Vagina (tissue), 2 donors: ENCODE data around the gene MYH7B. TPM values are rescaled to one million over a fixed set of nuclear protein-coding genes. Genes with fewer than 3 reads are reported as not detected.

ENCODE experiments used
- DNase-seq, 2 donors: peaks; one replicate each; pipeline ENCODE4 v3.0.0-alpha.2; 2017; ENCODE audit errors: extremely low spot score in 2 of 2
- H3K27ac ChIP-seq: fragments of 200-600 bp; sonication (generic); one replicate; pipeline ENCODE4 v1.5.1; 2019
- H3K27me3 ChIP-seq: fragments of 200-600 bp; sonication (generic); one replicate; pipeline ENCODE4 v1.5.1; 2019
- H3K36me3 ChIP-seq, 2 donors: fragments of 200-600 bp; sonication (generic); one replicate each; pipeline ENCODE4 v1.5.1; 2017 to 2019
- H3K4me1 ChIP-seq: fragments of 200-600 bp; sonication (generic); one replicate; pipeline ENCODE4 v1.5.1; 2019
- H3K4me3 ChIP-seq, 2 donors: fragments of 200-600 bp; sonication (generic); 1 replicate in 1 of 2; 2 replicates in 1 of 2; pipeline ENCODE4 v1.5.1; 2016 to 2019
- H3K9me3 ChIP-seq: fragments of 200-600 bp; sonication (generic); one replicate; pipeline ENCODE4 v1.5.1; 2019
- CTCF ChIP-seq, 3 experiments: fragments of 450-650 bp in 2 of 3; fragments of 200-600 bp in 1 of 3; sonication (generic) in 1 of 3; IDR thresholded peaks; one replicate each; pipeline ENCODE4 v1.5.1; 2017 to 2019; ENCODE audit warnings: antibody characterized with exemption in 3 of 3, mild to moderate bottlenecking in 2 of 3, moderate library complexity in 2 of 3
- POLR2A ChIP-seq, 2 donors: fragments of 450-650 bp; IDR thresholded peaks; one replicate each; pipeline ENCODE4 v1.6.1; 2017; ENCODE audit warnings: antibody characterized with exemption in 2 of 2, mild to moderate bottlenecking in 2 of 2, moderate library complexity in 2 of 2
- POLR2AphosphoS5 ChIP-seq, 2 donors: sonication (generic); formaldehyde crosslinking; IDR thresholded peaks; one replicate each; pipeline ENCODE4 v1.9.0; 2017; ENCODE audit warnings: antibody characterized with exemption in 2 of 2, mild to moderate bottlenecking in 2 of 2, low read depth in 1 of 2; ENCODE audit not compliant: insufficient read depth in 1 of 2
- intact Hi-C: fragments of 100-400 bp; cut with DNase I; formaldehyde crosslinking; loops from one replicate; pipeline ENCODE4 v1.15.1; 2023
- total RNA-seq: library from RNA; depleted of rRNA; stranded (reverse); fragments of >200 nt; gene quantifications from one replicate; pipeline ENCODE4 v1.2.3, GENCODE V29; 2016

The MYH7B gene
- total RNA-seq, 1 donor from 2014 or later = under 0.01 TPM

DNA sequence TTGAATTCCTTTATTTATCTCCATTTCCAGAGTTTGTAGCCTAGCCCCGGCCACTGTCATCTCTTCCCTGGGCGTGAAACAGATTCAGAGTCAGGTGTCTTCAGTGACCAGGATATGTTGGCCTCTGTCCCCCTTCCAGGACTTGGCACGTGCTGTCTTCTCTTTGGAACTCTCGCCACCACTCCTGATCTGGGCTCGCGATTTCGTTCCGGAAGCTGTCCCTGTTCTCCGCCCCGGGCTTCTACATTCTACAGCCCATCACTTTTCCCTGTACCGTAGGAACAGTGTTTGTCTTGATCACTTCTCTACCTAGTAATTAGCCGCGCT, 801 bp upstream of the MYH7B start:
- H3K27ac ChIP-seq = peak overlapping the region; percentile 82
- DNase-seq = no peak
- H3K4me1 ChIP-seq = peaks cover 17% of the 10 kb centered on the region
- TF ChIP-seq POLR2A (IDR thresholded peaks at IDR 0.05) = no peak
- TF ChIP-seq POLR2AphosphoS5 (IDR thresholded peaks at IDR 0.05; ENCODE audit: insufficient read depth in 1 of 2, low read depth in 1 of 2) = no peak
- intact Hi-C loops = loop anchor here (2.0 kb wide), 1 partner anchor 80 kb away; no protein-coding TSS in a partner anchor
- peak overlapping the region; percentile 62 to 67 for H3K4me3 ChIP-seq
- no peaks in the 10 kb centered on the region for H3K27me3 ChIP-seq
- no peaks in the 10 kb centered on the region for H3K9me3 ChIP-seq
- H3K36me3 ChIP-seq = no peaks in the 10 kb centered on the region

DNA sequence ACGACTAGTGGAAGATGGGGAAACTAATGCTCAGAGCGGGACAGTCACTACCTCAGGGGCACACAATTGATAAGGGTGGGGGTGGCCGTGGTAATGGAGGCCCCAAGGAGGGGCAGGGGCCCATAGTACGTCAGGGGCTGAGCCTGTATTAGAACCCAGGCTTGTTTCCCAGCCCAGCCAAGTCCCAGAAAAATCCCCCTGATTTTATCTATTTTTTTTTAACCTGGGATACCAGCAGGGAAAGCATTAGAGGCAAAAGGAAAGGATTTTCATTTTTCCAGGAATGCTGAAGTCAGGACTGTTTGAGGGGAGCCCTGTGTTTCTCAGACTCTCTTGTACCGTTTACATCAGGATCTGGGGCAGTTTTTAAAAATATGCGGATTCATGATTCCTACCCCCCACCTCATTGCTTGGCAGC, 382 bp downstream of the MYH7B start:
- Histone ChIP-seq H3K36me3 (no peaks in the 10 kb centered on the region), H3K27me3 (no peaks in the 10 kb centered on the region), H3K9me3 (no peaks in the 10 kb centered on the region), H3K4me3 (peak overlapping the region; percentile 62 to 67), H3K27ac (peak overlapping the region; percentile 82), H3K4me1 (peaks cover 17% of the 10 kb centered on the region)
- intact Hi-C loops = no loop called here
- TF ChIP-seq CTCF (IDR thresholded peaks at IDR 0.05) = no peak
- no peak for TF ChIP-seq POLR2A (IDR thresholded peaks at IDR 0.05)
- no peak for TF ChIP-seq POLR2AphosphoS5 (IDR thresholded peaks at IDR 0.05; ENCODE audit: insufficient read depth in 1 of 2, low read depth in 1 of 2)
- no peak for DNase-seq

- Histone ChIP-seq H3K9me3 (no peaks in the 10 kb centered on the region), H3K27me3 (no peaks in the 10 kb centered on the region), H3K27ac (no peak overlapping the region), H3K36me3 (no peaks in the 10 kb centered on the region), H3K4me3 (no peak overlapping the region), H3K4me1 (peaks cover 17% of the 10 kb centered on the region)
- no peak for DNase-seq
- no peak for TF ChIP-seq POLR2A (IDR thresholded peaks at IDR 0.05)
- TF ChIP-seq POLR2AphosphoS5 (IDR thresholded peaks at IDR 0.05; ENCODE audit: insufficient read depth in 1 of 2, low read depth in 1 of 2) = no peak
- no peak for TF ChIP-seq CTCF (IDR thresholded peaks at IDR 0.05)
- intact Hi-C loops = no loop called here
These were observed 1.2 kb downstream of the MYH7B start for GRCh38 chr20:34956751-34957472.

DNA sequence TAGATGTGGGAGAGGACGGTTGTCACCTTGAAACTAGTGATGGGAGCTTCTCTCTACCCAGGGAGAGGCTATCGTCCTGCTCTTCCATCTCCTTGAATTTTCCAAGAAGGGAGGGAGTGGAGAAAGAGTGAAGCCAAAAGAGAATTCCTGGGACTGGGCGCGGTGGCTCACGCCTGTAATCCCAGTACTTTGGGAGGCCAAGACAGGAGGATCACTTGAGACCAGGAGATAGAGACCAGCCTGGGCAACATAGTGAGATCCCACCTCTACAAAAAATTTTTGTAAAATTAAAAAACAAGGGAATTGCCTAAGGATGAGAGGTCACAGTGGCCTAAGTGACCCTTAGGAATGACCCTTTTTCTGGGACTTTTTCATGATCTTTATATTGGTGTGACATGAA, 8.8 kb downstream of the MYH7B start:
- no peaks in the 10 kb centered on the region for H3K4me1 ChIP-seq
- TF ChIP-seq POLR2AphosphoS5 (IDR thresholded peaks at IDR 0.05; ENCODE audit: insufficient read depth in 1 of 2, low read depth in 1 of 2) = no peak
- TF ChIP-seq POLR2A (IDR thresholded peaks at IDR 0.05) = no peak
- no peak for TF ChIP-seq CTCF (IDR thresholded peaks at IDR 0.05)
- H3K27me3 ChIP-seq = no peaks in the 10 kb centered on the region
- no peak for DNase-seq
- H3K36me3 ChIP-seq = no peaks in the 10 kb centered on the region
- intact Hi-C loops = no loop called here
- H3K4me3 ChIP-seq = no peak overlapping the region
- H3K9me3 ChIP-seq = no peaks in the 10 kb centered on the region
- H3K27ac ChIP-seq = no peak overlapping the region

GRCh38 chr20:34965051-34965450, 9.4 kb downstream of the MYH7B start:
- intact Hi-C loops = no loop called here
- H3K27me3 ChIP-seq = no peaks in the 10 kb centered on the region
- TF ChIP-seq POLR2A (IDR thresholded peaks at IDR 0.05) = no peak
- TF ChIP-seq CTCF (IDR thresholded peaks at IDR 0.05) = no peak
- no peak for TF ChIP-seq POLR2AphosphoS5 (IDR thresholded peaks at IDR 0.05; ENCODE audit: insufficient read depth in 1 of 2, low read depth in 1 of 2)

More at GRCh38 chr20:34965051-34965450, 9.4 kb downstream of the MYH7B start:
- DNase-seq = no peak
- no peaks in the 10 kb centered on the region for H3K9me3 ChIP-seq
- H3K4me3 ChIP-seq = no peak overlapping the region
- H3K27ac ChIP-seq = no peak overlapping the region
- no peaks in the 10 kb centered on the region for H3K36me3 ChIP-seq
- no peaks in the 10 kb centered on the region for H3K4me1 ChIP-seq
